ENCODE results near the gene STRN. TPM values are rescaled to one million over a fixed set of nuclear protein-coding genes. Genes with fewer than 3 reads are reported as not detected.

The STRN gene
- total RNA-seq, 2 donors from 2014 or later: 7.3 to 12.7 TPM

- H3K9me3 ChIP-seq: no peaks in the 10 kb centered on the region
- no peaks in the 10 kb centered on the region for H3K27me3 ChIP-seq
- H3K4me3 ChIP-seq: no peak overlapping the region
- peaks cover 0 to 4% of the 10 kb centered on the region in 2 donors for H3K36me3 ChIP-seq (replicated peaks in 1 of 2; ENCODE audit: insufficient read depth in 1 of 2, low read depth in 2 of 2)
- ATAC-seq: no peak
- no peak for TF ChIP-seq CTCF (IDR thresholded peaks at IDR 0.05)
- TF ChIP-seq POLR2A (IDR thresholded peaks at IDR 0.05): no peak
- intact Hi-C loops (cut with DNase I): no loop called here
- no peak for DNase-seq
- 92 to 96% methylated on average over 8 of the region's 8 CpGs for WGBS, 2 donors
- no peak overlapping the region for H3K27ac ChIP-seq
- H3K4me1 ChIP-seq: no peaks in the 10 kb centered on the region
Measured at GRCh38 chr2:36849265-36849664, 117.1 kb downstream of the STRN start.

GRCh38 chr2:36843838-36844237 lies 122.5 kb downstream of the STRN start:
- intact Hi-C loops (cut with DNase I): no loop called here
- DNase-seq (no peak), ATAC-seq (no peak)
- TF ChIP-seq POLR2A (IDR thresholded peaks at IDR 0.05) (no peak), CTCF (IDR thresholded peaks at IDR 0.05) (no peak)
- Histone ChIP-seq H3K4me3 (no peak overlapping the region), H3K9me3 (no peaks in the 10 kb centered on the region), H3K27ac (no peak overlapping the region), H3K27me3 (no peaks in the 10 kb centered on the region), H3K4me1 (no peaks in the 10 kb centered on the region), H3K36me3 (replicated peaks in 1 of 2; ENCODE audit: insufficient read depth in 1 of 2, low read depth in 2 of 2) (no peaks in the 10 kb centered on the region)

- H3K4me3 ChIP-seq: no peak overlapping the region
- H3K36me3 ChIP-seq (replicated peaks in 1 of 2; ENCODE audit: insufficient read depth in 1 of 2, low read depth in 2 of 2): no peaks in the 10 kb centered on the region
- 74 to 76% methylated on average over 4 of the region's 4 CpGs for WGBS, 2 donors
- ATAC-seq (no peak), DNase-seq (no peak)
- intact Hi-C loops (cut with DNase I): no loop called here
- H3K27me3 ChIP-seq: no peaks in the 10 kb centered on the region
- TF ChIP-seq POLR2A (IDR thresholded peaks at IDR 0.05) (no peak), CTCF (IDR thresholded peaks at IDR 0.05) (no peak)
- H3K9me3 ChIP-seq: no peaks in the 10 kb centered on the region
- H3K4me1 ChIP-seq: no peaks in the 10 kb centered on the region
- no peak overlapping the region for H3K27ac ChIP-seq
Measured at GRCh38 chr2:36839976-36840617, 126.2 kb downstream of the STRN start.

- DNase-seq (no peak), ATAC-seq (no peak)
- no peaks in the 10 kb centered on the region for H3K36me3 ChIP-seq (replicated peaks in 1 of 2; ENCODE audit: insufficient read depth in 1 of 2, low read depth in 2 of 2)
- WGBS, 2 donors: 43 to 46% methylated on average over 5 of the region's 5 CpGs
- intact Hi-C loops (cut with DNase I): no loop called here
- H3K4me1 ChIP-seq: no peaks in the 10 kb centered on the region
- H3K27ac ChIP-seq: no peak overlapping the region
- H3K4me3 ChIP-seq: no peak overlapping the region
- TF ChIP-seq POLR2A (IDR thresholded peaks at IDR 0.05): no peak
- no peak for TF ChIP-seq CTCF (IDR thresholded peaks at IDR 0.05)
- no peaks in the 10 kb centered on the region for H3K27me3 ChIP-seq
- H3K9me3 ChIP-seq: no peaks in the 10 kb centered on the region
Measured at GRCh38 chr2:36834731-36835524, 131.4 kb downstream of the STRN start.
